Heart left ventricle (tissue), 13 donors: ENCODE data around the gene EOMES.
"Not testable (repeated sequence)": the region's sequence is repeated elsewhere in the genome, so short reads cannot be mapped to it uniquely, and the experiment has no call there.

Source experiments
- CTCF ChIP-seq, 12 donors: fragments of 200-600 bp; sonication (generic) in 4 of 12; IDR thresholded peaks; one replicate each; pipeline versions ENCODE4 v1.5.0 to v1.8.0; 2018 to 2022; ENCODE audit warnings: antibody characterized with exemption in 12 of 12, mild to moderate bottlenecking in 5 of 12
- POLR2A ChIP-seq, 2 donors: fragments of 450-650 bp; IDR thresholded peaks; one replicate each; pipeline ENCODE4 v1.6.1; 2017; ENCODE audit warnings: antibody characterized with exemption in 2 of 2, mild to moderate bottlenecking in 2 of 2, moderate library complexity in 2 of 2
- donor health status: ischemic (EF 13 %, LVEDD 7.1; RV severe dilation, severe dysfunction).
- donor health status: DM: no; HTN: yes; CAD: no.
- donor health status: DM: no; HTN: no; CAD: no.
- donor health status: ischemic (EF 25% LVEDD 6.9; RV normal size, moderate dysfunction).
- donor health status: ischemic (EF 25% LVEDD 5.7; RV mildly dilated, moderate dysfunction).
- donor health status: ischemic (EF 35%, LVEDD 5.7; RV mildly dilated, moderate dysfunction).
- donor health status: nonischemic (EF 11% LVEDD 7.7; RV severe dilation, severe dysfunction).
- donor health status: DM: yes; HTN: yes; CAD: no.
- donor health status: PGD.
- donor health status: ischemic (EF 29% LVEDD 5.4; RV normal size, mild dysfunction).
- donor health status: nonischemic (EF 23%, LVEDD 6.1; RV moderate dilation, normal function).

DNA sequence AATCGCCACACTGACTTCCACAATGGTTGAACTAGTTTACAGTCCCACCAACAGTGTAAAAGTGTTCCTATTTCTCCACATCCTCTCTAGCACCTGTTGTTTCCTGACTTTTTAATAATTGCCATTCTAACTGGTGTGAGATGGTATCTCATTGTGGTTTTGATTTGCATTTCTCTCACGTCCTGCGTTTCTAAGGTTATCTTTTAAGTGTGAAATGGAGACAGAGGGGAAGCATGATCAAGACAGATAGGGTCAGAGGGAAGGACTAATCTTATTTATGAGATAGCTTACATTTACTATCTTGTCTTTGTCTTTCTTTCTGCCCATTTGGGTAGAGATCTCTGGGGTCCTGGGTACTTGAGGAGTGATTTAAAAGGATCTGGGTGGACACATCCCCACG lies 48.3 kb upstream of the EOMES start:
- not testable (repeated sequence) for TF ChIP-seq CTCF, POLR2A (IDR thresholded peaks at IDR 0.05)
